HL-60/S4 treated with phorbol 12-myristate 13-acetate at 8.2 ng/mL for 4 days and 3 days (cell line): Measurements from ENCODE around the gene ASCL5.

ENCODE experiments used
- in situ Hi-C: fragments of 300-500 bp; cut with MboI; formaldehyde crosslinking; loops from 2 replicates; pipeline ENCODE4 v1.15.0; 2022; ENCODE audit warnings: low sequenced_read_pairs

Gene ASCL5

GRCh38 chr1:201137024-201137392, 10.0 kb upstream of the ASCL5 start:
- in situ Hi-C loops: no loop called here

DNA sequence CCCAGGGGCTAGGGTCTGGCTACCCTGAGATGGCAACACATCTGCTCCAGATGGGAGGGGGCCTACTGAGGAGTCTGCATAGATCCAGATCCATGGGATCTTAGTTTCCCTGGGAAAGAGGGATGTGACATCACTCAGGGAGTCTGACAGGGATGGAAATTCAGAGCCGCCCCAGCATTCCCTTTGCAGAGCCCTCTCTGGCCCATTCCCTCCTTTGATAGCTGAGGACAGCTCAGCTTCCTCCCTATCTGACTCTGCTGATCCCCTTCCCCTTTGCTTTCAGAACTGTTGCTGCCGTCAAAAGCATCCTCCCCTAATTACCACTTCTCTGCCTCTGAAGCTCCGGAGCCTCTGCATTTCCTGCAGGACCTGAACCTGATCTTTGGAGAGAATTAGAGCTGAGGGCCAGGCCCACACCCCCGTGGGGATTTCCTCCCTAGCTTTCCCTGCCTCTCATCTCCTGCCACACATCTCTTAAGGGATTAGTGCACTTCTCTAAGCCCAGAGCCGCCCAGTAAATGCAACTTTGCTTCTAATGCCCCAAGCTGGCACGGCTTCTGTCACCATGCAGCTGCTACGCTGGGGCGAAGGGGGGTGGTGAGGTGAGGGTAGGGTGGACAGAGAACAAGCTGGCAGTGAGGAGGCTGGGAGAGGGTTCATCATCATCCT, 9.5 kb upstream of the ASCL5 start:
- in situ Hi-C loops: no loop called here

GRCh38 chr1:201134405-201134804, 7.4 kb upstream of the ASCL5 start:
- in situ Hi-C loops: no loop called here

GRCh38 chr1:201131398-201131797, 4.4 kb upstream of the ASCL5 start:
- in situ Hi-C loops: no loop called here

- in situ Hi-C loops: no loop called here
Measured at GRCh38 chr1:201128962-201129361, 2.0 kb upstream of the ASCL5 start.

DNA sequence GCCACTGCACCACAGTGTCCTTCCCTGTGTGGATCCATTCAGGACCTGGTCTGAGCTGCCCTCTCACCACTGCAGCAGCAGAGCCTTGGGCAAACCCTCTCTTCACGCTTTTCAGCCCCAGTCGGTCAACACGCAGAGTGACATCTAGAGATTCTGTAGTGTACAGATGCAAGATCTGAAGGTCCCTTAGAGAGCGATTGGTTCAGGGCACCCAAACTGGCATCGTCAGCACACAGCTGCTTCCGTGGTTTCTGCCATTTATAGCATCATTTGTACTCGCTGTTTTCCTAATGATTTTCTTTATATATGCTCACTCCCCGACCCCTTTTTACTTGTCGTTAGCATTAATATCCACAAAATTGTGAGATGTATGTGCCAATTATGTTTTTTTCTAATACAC, 1.5 kb upstream of the ASCL5 start:
- in situ Hi-C loops: no loop called here

DNA sequence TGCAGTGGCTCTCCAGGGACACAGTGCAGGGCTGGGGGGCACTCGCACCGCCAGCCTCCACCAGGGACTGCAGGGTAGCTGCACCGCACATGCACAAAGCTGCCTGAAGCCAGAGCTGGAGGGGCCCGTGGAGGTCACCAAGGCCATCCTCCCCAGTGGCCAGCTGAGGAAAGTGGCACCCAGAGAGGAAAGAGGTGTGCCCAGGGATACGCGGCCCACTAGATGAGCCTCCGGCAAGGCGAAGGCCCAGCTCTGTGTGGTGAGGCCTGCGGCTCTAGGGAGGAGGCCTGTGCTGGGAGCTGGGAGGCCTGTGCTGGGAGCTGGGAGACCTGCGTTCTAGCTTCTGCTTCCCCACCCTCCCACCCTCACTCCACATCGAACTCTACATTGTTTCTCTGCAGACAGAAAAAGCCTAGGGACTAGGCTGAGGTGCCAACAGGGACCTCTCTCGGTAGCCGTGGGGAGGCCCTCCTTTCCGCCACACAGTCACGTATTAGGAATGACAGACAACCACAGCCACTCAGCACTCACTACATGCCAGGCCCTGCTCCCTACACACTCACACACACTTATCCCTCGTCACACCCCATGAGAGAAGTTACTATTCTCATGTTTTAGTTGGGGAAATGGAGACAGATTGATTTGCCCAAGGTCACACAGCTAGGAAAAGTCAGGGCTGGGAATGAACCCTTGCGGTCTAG, 921 bp upstream of the ASCL5 start:
- in situ Hi-C loops: no loop called here

- in situ Hi-C loops: no loop called here
Measured at GRCh38 chr1:201126463-201126831, 537 bp downstream of the ASCL5 start.

DNA sequence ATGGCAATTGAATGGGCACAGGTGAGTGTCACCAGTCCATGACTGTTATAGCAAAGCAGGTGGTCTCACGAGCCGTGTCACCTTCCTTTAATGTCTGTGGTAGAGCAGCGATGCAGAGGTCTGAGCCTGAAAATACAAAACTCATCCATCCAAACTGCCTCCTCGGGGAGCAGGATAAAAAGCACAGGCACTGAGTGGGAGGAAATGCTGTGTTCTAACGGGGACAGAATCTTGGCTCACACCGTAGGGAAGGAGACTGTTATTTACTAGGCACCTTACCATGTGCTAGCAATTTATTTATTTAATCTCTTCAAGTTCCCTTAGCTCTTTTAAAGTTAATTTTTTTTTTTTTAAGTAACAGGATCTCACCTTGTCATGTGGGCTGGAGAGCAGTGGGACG, 1.2 kb downstream of the ASCL5 start:
- in situ Hi-C loops: no loop called here

GRCh38 chr1:201125019-201125418, 2.0 kb downstream of the ASCL5 start:
- in situ Hi-C loops: no loop called here

- in situ Hi-C loops: no loop called here
Measured at GRCh38 chr1:201123866-201124265, 3.1 kb downstream of the ASCL5 start.

DNA sequence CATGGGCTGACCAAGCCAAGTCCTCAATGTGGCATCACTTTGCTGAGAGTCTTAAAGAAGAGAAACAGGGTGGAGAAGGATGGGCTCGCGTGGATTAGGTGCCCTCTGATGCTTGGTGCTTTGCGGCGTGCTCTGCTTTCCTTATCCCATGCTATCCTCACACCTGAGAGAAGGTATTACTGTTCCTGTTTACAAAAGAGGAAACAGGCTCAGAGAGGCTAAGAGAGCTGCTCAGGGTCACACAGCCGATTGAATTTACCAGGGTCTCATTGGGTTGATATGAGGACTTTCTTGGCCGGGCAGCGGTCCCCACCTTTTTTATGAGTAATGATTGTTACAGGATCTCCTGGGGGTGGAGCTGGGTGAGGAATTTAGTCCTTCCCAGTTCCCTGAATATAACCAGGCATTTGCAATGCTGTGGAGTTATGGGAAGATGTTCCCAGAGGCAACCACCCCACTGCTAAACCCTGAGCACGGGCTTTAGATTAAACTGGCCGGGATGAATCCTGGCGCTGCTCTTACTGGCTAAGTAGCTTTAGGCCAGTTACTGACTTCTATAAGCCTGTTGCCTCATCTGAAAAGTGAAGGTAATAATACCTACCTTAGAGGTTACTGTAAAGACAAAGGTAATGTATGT, 4.5 kb downstream of the ASCL5 start:
- in situ Hi-C loops: no loop called here

DNA sequence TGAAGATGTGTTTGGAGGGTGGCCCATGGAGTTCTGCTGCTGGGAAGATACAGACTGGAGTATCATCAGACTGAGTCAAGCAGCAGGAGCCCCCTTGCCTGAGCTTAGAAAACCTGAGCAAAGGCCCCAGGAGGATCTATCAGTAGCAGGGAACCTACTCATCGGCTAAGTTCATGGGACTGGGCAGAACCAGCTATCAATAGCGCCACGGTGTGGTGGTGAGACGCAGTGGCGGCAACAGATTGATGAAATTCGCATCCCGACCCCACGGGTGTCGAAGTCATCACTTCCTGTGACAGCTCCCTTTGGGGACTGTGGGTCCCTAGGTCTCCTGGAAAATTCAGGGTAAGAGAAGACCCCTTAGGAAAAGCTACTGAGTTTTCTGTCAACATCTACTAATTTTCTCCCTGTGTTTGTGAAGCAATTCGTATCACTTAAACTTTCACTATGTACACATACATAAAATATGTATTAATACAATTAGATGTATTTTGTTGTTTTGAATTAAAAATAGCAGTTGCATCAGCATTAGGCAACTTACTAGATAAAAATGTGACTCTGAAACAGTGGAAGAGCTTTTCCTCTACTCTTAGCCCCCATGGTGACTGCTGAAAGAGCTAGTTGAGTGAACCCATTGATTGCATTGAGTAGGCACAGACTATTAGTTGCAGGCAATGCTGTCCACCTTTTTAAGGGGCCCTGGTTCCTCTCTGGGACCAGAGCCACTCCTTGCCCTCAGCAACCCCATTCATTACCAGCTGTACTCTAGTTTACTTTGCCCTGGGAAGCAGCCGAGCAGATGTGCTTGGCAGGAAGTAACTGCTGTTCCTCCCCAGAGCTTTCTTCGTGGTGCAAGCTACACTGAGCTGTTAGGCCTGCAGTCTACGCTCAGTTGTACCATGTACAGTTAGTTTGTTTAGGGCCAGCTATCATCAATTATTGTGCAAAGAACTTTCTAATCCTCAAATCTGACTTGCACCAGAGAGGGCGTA, 7.5 kb downstream of the ASCL5 start:
- in situ Hi-C loops: no loop called here

DNA sequence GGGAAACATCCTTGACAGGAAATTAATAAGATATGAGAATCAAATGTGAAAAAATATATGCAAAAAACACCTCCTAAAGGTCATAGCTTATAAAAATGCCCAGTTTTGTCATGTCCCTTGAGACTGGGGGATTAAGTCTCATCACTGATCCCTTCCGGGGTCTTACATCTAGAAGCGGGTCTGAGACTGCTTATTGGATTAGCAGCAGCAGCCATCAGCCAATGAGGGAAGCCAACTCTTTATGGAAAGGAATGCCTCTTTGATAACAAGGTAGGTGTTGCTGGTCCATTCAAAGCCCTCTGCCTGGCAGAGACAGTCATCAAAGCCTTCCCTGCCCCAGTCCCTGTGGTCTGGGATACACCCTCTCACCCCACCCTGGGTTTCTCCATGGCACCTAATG, 10.9 kb downstream of the ASCL5 start:
- in situ Hi-C loops: no loop called here

- in situ Hi-C loops: no loop called here
Measured at GRCh38 chr1:201115390-201115937, 11.5 kb downstream of the ASCL5 start.

- in situ Hi-C loops: no loop called here
Measured at GRCh38 chr1:201114245-201115131, 12.5 kb downstream of the ASCL5 start.

GRCh38 chr1:201113451-201114244, 13.3 kb downstream of the ASCL5 start:
- in situ Hi-C loops: no loop called here

DNA sequence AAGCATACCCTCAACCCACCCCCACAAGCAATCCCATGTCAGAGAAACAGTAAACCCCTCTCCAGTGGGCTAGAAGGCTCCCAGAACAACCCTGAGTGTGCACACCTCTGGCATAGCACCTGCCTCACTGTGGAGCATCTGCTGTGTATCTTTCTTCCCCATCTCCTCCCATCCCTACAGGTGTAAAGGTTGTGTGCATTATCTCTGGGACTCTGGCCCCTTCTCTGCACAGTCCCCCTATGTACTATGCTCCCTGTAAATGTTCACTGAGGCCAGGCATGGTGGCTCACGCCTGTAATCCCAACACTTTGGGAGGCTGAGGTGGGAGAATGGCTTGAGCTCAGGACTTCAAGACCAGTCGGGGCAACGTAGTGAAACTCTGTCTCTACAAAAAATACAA, 14.1 kb downstream of the ASCL5 start:
- in situ Hi-C loops: no loop called here

DNA sequence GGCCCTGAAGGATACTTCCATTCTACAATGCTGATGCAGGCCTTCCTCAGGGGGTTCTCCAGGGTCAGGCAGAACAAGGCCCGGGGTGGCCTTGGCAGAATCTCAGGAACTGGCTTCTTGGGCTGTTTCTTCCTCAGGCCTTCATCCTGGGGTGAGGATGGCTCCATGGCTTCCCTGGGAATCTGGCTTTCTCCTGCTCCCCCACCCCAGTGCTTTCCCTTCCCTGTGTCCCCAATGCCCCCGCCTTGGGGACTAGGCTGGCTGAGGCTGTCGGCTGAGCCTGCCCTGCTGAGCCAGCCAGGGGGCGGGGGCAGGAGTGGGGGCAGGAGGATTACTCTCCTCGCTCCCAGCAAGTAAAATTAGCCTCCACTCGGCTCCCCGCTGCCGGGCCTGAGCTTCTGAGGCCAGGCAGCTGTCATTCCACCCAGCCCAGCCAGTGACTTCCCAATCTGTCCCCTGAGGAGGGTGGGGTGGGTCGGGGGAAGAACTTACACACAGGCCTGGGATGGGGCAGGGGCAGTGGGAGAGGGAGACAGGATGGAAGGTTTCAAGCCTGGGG, 14.7 kb downstream of the ASCL5 start, which contains the start of gene CACNA1S:
TSS of gene CACNA1S (minus strand) at position 254 of the 559 bp plus-strand sequence. CDS start at position 167, 87 bp downstream.
- in situ Hi-C loops: no loop called here
